AG09309 (cell line): ENCODE measurements around the gene MCRIP2.

Source experiments
- DNase-seq: peaks from one replicate; pipeline ENCODE4 v3.0.0-alpha.2; 2010; ENCODE audit warnings: low read depth
- H3K4me3 ChIP-seq: 2 replicates; pipeline ENCODE4 v1.5.1; 2011; ENCODE audit warnings: mild to moderate bottlenecking, low read depth, low read length, moderate library complexity; ENCODE audit not compliant: control insufficient read depth
- CTCF ChIP-seq: IDR thresholded peaks from 2 replicates; pipeline ENCODE4 v1.5.1; 2011; ENCODE audit warnings: mild to moderate bottlenecking, low read depth, low read length, inconsistent platforms; ENCODE audit not compliant: insufficient read depth, control insufficient read depth; ENCODE audit errors: missing control alignments

The MCRIP2 gene

DNA sequence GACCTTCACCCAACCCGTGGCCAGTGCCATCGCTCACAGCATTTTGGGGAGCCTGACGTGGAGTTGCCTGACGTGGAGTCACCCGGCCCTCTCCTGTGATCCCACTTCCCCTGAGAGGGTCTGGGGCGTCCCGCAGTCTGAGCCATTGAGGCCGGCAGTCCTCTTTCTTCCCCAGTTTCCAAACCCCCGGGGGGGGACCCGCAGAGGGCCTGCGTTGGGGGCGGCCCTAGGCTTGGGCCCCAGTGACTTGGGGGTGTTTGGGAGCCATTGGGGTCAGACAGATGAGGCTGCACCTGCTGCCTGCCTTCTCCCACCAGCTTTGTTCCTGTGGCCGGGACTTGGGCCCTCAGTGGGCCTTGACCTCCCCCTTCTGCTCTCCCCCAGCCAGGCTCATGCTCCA, 28.0 kb downstream of the MCRIP2 start:
- no peak for TF ChIP-seq CTCF
- H3K4me3 ChIP-seq = no peak overlapping the region
- no peak for DNase-seq

GRCh38 chr16:670485-671352, 29.1 kb downstream of the MCRIP2 start:
- DNase-seq = no peak
- no peak overlapping the region for H3K4me3 ChIP-seq
- no peak for TF ChIP-seq CTCF

DNA sequence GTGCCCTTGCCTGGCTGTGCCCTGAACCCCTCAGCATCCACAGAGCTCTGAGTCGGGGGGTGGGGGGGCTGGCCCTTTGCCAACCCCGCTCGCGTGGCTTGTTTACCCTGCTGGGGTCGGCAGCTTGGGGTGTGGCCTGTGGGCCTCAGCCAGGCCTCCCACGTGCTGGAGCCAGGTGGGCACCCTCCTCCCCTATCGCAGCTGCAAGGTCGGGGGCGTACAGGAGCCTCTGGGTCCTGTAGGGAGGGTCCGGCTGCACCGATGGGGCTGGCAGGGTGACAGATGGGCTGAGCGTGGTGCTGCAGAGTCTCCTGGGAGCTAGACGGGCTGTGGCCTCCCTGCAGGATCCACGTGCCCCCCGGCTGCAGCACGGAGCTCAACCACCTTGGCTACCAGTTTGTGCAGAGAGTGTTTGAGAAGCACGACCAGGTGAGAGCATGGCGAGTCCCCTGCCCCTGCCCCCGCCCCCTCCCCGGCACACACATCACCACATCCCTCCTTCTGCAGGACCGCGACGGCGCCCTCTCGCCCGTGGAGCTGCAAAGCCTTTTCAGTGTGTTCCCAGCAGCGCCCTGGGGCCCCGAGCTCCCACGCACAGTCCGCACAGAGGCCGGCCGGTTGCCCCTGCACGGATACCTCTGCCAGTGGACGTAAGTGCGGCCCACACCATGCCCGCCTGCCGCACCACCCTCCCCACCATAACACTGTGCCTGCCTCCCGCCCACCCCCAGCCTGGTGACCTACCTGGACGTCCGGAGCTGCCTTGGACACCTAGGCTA, 29.9 kb downstream of the MCRIP2 start:
- DNase-seq = no peak
- no peak overlapping the region for H3K4me3 ChIP-seq
- no peak for TF ChIP-seq CTCF

- H3K4me3 ChIP-seq = no peak overlapping the region
- DNase-seq = no peak
- TF ChIP-seq CTCF = no peak
Observed at GRCh38 chr16:672371-672770, 30.7 kb downstream of the MCRIP2 start.

- no peak for DNase-seq
- no peak for TF ChIP-seq CTCF
- no peak overlapping the region for H3K4me3 ChIP-seq
Observed at GRCh38 chr16:672851-673250, 31.2 kb downstream of the MCRIP2 start.

GRCh38 chr16:673399-673991, 31.9 kb downstream of the MCRIP2 start:
- no peak overlapping the region for H3K4me3 ChIP-seq
- DNase-seq = no peak
- TF ChIP-seq CTCF = no peak
